ENCODE data around the gene RC3H2. TPM values are rescaled to one million over a fixed set of nuclear protein-coding genes. Genes with fewer than 3 reads are reported as not detected.

RC3H2 gene, protein sequence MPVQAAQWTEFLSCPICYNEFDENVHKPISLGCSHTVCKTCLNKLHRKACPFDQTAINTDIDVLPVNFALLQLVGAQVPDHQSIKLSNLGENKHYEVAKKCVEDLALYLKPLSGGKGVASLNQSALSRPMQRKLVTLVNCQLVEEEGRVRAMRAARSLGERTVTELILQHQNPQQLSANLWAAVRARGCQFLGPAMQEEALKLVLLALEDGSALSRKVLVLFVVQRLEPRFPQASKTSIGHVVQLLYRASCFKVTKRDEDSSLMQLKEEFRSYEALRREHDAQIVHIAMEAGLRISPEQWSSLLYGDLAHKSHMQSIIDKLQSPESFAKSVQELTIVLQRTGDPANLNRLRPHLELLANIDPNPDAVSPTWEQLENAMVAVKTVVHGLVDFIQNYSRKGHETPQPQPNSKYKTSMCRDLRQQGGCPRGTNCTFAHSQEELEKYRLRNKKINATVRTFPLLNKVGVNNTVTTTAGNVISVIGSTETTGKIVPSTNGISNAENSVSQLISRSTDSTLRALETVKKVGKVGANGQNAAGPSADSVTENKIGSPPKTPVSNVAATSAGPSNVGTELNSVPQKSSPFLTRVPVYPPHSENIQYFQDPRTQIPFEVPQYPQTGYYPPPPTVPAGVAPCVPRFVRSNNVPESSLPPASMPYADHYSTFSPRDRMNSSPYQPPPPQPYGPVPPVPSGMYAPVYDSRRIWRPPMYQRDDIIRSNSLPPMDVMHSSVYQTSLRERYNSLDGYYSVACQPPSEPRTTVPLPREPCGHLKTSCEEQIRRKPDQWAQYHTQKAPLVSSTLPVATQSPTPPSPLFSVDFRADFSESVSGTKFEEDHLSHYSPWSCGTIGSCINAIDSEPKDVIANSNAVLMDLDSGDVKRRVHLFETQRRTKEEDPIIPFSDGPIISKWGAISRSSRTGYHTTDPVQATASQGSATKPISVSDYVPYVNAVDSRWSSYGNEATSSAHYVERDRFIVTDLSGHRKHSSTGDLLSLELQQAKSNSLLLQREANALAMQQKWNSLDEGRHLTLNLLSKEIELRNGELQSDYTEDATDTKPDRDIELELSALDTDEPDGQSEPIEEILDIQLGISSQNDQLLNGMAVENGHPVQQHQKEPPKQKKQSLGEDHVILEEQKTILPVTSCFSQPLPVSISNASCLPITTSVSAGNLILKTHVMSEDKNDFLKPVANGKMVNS
- total RNA-seq (2014; rRNA removed; shearing (Covaris generic)): 27.8 and 34.4 TPM in 2 replicates

DNA sequence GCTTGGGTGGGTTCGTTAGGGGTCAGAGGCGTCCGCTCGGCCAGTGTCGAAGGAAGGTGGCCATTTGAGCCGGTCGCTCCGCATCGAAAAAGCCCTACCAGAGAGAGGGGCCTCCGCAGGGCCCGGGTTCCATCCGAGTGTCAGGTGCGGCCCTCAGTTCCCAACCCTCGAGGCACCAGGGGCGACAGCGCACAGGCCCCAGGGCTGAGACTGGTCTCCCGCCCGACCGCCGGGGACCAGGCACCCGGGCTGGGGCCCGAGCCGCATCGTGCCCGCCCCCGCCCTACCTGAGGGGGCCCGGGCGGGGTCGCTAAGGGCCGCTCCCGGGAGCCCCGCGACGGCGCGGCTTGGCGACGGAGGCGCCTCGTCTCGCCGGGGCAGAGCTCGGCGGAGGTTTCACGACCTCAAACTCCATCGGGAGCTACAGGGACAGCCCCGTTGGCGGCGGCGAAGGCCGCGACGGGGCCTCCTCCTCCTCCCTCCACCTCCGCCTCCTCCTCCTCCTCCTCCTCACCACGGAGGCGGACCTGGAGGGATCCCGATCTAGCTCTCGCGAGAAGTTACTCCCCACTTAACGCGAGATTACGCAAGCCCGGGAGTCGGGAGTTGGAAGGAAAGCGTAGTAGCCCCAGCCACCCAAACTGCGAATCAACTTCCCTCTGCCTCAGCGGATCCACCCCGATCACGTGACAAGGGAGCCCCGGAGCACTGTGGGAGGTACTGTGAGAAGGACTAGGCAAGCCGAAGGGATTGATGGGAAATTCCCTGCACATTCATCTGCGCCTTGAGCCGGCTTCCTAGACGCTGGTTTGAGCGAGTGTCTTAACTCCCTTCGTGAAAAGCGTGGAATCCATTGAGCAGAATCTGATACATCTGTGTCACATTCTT, at the start of gene RC3H2:
RC3H2 (minus strand) TSS at position 537 of the 888 bp plus-strand sequence. CDS start 7,850 bp downstream, outside the sequence.

DNA sequence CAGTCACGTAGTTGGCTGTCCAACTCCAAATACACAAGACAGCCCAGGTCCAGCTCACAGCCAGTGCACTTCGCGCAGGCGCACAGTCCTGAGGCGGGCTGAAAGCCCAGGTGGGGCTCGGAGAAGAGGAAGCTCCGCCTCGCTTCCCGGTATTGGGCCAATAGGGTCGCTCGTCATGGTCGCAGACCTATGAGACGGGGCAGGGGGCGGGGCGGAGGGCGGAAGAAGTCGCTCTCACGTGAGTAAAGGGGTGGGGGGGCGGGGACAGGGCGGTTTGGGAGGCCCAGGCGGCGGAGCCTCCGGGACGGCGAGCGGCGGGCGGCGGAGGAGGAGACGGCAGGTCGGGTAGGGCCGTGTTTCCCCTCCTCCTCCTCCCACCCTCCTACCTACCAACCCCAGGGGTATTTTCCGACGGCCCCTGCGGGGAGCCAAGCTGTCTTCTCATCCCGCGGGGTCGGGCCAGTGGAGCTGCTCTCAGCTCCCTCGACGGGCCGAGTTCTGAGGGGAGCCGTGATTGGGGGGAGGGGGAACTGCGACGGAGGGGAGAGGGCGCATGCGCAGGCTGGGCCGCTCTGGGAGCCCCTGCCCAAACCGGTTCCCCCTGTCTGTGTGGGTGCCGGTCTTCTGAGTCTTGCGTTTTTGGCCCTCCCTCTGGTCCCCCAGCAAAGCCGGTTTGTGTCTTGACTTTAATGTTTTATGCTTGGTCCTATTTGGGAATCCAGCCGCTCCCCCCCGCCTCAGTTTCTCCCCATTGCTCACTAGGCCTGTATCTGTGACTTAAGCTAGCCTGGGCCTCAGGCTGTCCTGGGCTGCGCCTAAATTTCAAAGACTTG, 35.8 kb upstream of the RC3H2 start, which contains the start of gene RABGAP1:
RABGAP1 (plus strand) TSS at position 272 of the 833 bp plus-strand sequence. CDS start 16,040 bp downstream, outside the sequence.

DNA sequence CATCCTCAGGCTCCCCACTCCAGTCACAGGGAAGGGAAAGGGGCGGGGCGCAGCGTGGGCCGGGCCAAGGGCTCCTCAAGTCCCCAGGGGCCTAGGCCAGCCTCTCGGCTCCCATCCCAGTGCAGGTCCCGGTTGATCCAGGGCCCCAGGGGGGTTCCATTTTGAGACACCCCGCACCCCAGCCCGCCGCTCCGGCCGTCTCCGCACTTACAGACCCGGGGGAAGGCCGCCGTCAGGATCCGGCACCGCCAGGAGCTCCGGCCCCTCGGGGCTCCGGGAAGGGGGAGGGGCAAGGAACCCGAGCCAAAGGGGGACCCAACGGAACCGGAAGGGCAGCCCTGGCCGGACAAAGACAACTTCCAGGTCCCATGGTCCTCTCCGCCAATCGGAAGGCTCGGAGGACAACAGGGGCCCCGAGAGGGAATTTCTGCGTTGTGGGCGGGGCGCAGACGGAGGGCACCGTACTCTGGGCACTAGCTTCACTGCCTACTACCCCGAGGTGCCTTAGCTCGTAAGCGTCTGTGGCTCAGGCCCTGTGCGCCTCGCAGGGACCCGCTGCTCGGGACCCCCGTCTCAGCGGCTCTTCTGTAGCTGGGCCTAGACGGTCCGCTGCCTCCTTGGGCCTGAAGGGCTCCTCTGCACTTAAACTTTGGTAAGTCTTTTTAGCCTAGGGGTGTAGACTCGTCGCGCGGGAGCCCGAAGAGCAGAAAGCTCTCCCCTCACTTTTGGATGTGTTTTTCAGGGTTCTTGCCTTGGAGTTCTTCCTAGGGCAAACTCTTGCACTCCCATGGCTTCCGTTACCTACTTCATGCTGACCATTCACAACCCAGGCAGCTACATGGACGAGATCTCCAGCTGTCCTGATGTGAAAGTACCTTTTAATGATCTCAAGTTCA, 26.3 kb upstream of the RC3H2 start, which contains the start of gene ZBTB26:
ZBTB26 (minus strand) TSS at position 287 of the 896 bp plus-strand sequence. CDS start 11,578 bp downstream, outside the sequence.

DNA sequence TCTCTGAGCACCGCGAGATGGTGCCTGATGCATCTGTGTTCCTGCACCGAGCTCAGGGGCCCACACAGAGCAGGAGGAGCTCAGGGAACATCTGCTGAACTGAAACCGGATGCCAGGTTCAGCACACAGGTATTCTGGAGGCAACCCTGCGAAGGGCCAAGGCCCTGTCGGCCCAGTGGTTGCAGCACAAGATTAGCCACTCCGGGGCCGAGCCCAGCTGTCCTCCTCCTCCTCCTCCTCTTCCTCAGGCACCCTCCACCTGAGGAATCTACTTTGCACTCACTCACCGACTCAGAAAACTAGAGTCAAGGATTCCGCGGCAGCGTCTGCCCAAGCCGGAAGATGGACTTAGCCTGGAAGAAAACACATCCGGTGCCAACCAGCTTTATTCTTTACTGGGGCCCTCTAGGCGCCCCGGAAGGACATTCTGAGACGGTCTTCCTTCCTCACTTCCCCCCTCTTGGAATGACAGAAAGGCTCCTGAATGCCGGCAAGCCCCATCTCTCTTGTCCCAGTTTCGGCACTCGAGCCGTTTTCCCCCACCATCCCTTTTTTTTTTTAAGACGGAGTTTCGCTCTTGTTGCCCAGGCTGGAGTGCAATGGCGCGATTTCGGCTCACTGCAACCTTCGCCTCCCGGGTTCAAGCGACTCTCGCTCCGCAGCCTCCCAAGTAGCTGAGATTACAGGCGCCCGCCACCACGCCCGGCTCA, 8.0 kb upstream of the RC3H2 start, which contains the start of gene ZBTB6:
ZBTB6 (minus strand) TSS at position 360 of the 710 bp plus-strand sequence. CDS start 1,251 bp downstream, outside the sequence.

DNA sequence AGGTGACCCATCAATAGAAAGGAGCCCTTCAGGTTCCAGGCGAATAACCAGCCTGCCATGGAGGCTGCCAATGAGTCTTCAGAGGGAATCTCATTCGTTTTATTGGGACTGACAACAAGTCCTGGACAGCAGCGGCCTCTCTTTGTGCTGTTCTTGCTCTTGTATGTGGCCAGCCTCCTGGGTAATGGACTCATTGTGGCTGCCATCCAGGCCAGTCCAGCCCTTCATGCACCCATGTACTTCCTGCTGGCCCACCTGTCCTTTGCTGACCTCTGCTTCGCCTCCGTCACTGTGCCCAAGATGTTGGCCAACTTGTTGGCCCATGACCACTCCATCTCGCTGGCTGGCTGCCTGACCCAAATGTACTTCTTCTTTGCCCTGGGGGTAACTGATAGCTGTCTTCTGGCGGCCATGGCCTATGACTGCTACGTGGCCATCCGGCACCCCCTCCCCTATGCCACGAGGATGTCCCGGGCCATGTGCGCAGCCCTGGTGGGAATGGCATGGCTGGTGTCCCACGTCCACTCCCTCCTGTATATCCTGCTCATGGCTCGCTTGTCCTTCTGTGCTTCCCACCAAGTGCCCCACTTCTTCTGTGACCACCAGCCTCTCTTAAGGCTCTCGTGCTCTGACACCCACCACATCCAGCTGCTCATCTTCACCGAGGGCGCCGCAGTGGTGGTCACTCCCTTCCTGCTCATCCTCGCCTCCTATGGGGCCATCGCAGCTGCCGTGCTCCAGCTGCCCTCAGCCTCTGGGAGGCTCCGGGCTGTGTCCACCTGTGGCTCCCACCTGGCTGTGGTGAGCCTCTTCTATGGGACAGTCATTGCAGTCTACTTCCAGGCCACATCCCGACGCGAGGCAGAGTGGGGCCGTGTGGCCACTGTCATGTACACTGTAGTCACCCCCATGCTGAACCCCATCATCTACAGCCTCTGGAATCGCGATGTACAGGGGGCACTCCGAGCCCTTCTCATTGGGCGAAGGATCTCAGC, 104.8 kb downstream of the RC3H2 start, which contains the start of gene OR1K1:
OR1K1 (plus strand) TSS at position 58 of the 995 bp plus-strand sequence; CDS start at position 58, 0 bp downstream.

Small RNA genes within 50 kb of the gene (small RNA-seq; reads per million reads assigned to genes)
- gene RNY1P15 (not detected), gene SNORD90 (165 reads per million, percentile 97 among the genes with 10 or more reads in this experiment)

Other genes with a start within 250 kb of the RC3H2 start
- not detected in 2 replicates for gene OR1B1, start 247.7 kb downstream of the RC3H2 start, total RNA-seq (2014; rRNA removed; shearing (Covaris generic))
- gene OR1L1, start 243.6 kb downstream of the RC3H2 start, total RNA-seq (2014; rRNA removed; shearing (Covaris generic)): not detected in 2 replicates
- gene OR1L3, start 230.2 kb downstream of the RC3H2 start, total RNA-seq (2014; rRNA removed; shearing (Covaris generic)): not detected in 2 replicates
- not detected in 2 replicates for gene OR1L4, start 181.4 kb downstream of the RC3H2 start, total RNA-seq (2014; rRNA removed; shearing (Covaris generic))
- not detected in 2 replicates for gene OR1L6, start 163.1 kb downstream of the RC3H2 start, total RNA-seq (2014; rRNA removed; shearing (Covaris generic))
- gene OR5C1, start 116.4 kb downstream of the RC3H2 start, total RNA-seq (2014; rRNA removed; shearing (Covaris generic)): not detected in 2 replicates
- not detected in 2 replicates for gene OR1K1, start 105.2 kb downstream of the RC3H2 start, total RNA-seq (2014; rRNA removed; shearing (Covaris generic))
- 14.6 and 18.4 TPM in 2 replicates for gene PDCL, start 76.8 kb downstream of the RC3H2 start, total RNA-seq (2014; rRNA removed; shearing (Covaris generic))
- gene ZBTB6, start 8.0 kb upstream of the RC3H2 start, total RNA-seq (2014; rRNA removed; shearing (Covaris generic)): 6.2 and 7.4 TPM in 2 replicates
- 3.1 and 3.3 TPM in 2 replicates for gene ZBTB26, start 26.2 kb upstream of the RC3H2 start, total RNA-seq (2014; rRNA removed; shearing (Covaris generic))
- 14.6 and 23.4 TPM in 2 replicates for gene RABGAP1, start 35.7 kb upstream of the RC3H2 start, total RNA-seq (2014; rRNA removed; shearing (Covaris generic))
- gene GPR21, start 128.3 kb upstream of the RC3H2 start, total RNA-seq (2014; rRNA removed; shearing (Covaris generic)): 0.08 TPM in 1 of 2 replicates, not detected in the other